ENCODE results near the gene ELF5. TPM values are rescaled to one million over a fixed set of nuclear protein-coding genes. Genes with fewer than 3 reads are reported as not detected.
A peak's percentile ranks its signal among the peaks of the same experiment; 100 is the strongest.

ELF5 gene
- total RNA-seq, 1 experiment from 2014 or later, result 0.61 TPM

- H3K27me3 ChIP-seq (ENCODE audit: insufficient read depth, low read depth), result no peaks in the 10 kb centered on the region
- no TSS peak for BruUV-seq (replicated peaks)
- no peaks in the 10 kb centered on the region for H3K9me2 ChIP-seq (ENCODE audit: insufficient read depth)
- intact Hi-C loops (cut with micrococcal nuclease; ENCODE audit: unreplicated experiment), result no loop called here
- peaks cover 70% of the 10 kb centered on the region for H3K79me2 ChIP-seq (ENCODE audit: low read depth)
- H3K36me3 ChIP-seq (ENCODE audit: low read depth), result peaks cover 12% of the 10 kb centered on the region; the same call in 1 of the 2 replicates
- TF ChIP-seq EZH2 (IDR thresholded peaks at IDR 0.05; ENCODE audit: low read depth) (no peak), CTCF (conservative IDR thresholded peaks at IDR 0.05) (no peak)
- POLR2A ChIA-PET (ENCODE audit: unreplicated experiment), result interaction anchor here (0.7 kb wide), 1 partner anchor 388 kb away, joined by 8 read pairs; no protein-coding TSS in a partner anchor
- H3K27ac ChIP-seq, result no peak overlapping the region
- H3F3A ChIP-seq (ENCODE audit: insufficient read depth, low read depth), result no peaks in the 10 kb centered on the region
- no peak for DNase-seq
- CTCF ChIA-PET, result no interaction called here
- H3K4me1 ChIP-seq (replicated peaks; ENCODE audit: insufficient read depth), result peaks cover 20% of the 10 kb centered on the region
- peaks cover 4% of the 10 kb centered on the region for H4K20me1 ChIP-seq (ENCODE audit: insufficient read depth)
- no peak overlapping the region for H3K4me2 ChIP-seq
- H3K9me3 ChIP-seq (ENCODE audit: insufficient read depth, low read depth), result peaks cover 6% of the 10 kb centered on the region; the same call in 1 of the 2 replicates
- H3K4me3 ChIP-seq, result no peak overlapping the region
- no peak overlapping the region for H2AFZ ChIP-seq
Measured at GRCh38 chr11:34441814-34442213, 71.8 kb downstream of the ELF5 start.

GRCh38 chr11:34439610-34440198 is 73.9 kb downstream of the ELF5 start:
- H3K9me3 ChIP-seq (ENCODE audit: insufficient read depth, low read depth), result peaks cover 6% of the 10 kb centered on the region; the same call in 1 of the 2 replicates
- peak in 1 of 2 experiments; percentile 37 for DNase-seq
- ChIA-PET CTCF (interaction anchor here (0.6 to 0.8 kb wide), 2 partner anchors 22 to 560 kb away, joined by 3 to 6 read pairs; no protein-coding TSS in a partner anchor), POLR2A (ENCODE audit: unreplicated experiment) (interaction anchor here (0.6 to 1.0 kb wide), 4 partner anchors 12 to 421 kb away, joined by 3 to 5 read pairs (median 5); no protein-coding TSS in a partner anchor)
- peak overlapping the region; percentile 99 for H3K4me2 ChIP-seq
- H3K36me3 ChIP-seq (ENCODE audit: low read depth), result peaks cover 12% of the 10 kb centered on the region; the same call in 1 of the 2 replicates
- no peaks in the 10 kb centered on the region for H3F3A ChIP-seq (ENCODE audit: insufficient read depth, low read depth)
- intact Hi-C loops (cut with micrococcal nuclease; ENCODE audit: unreplicated experiment), result loop anchor here (2.0 to 5.0 kb wide), 2 partner anchors 42 to 69 kb away; no protein-coding TSS in a partner anchor
- H3K27ac ChIP-seq, result peak overlapping the region; percentile 54
- peaks cover 20% of the 10 kb centered on the region for H3K4me1 ChIP-seq (replicated peaks; ENCODE audit: insufficient read depth)
- TF ChIP-seq CTCF (conservative IDR thresholded peaks at IDR 0.05) (no peak), EZH2 (IDR thresholded peaks at IDR 0.05; ENCODE audit: low read depth) (no peak)
- peaks cover 4% of the 10 kb centered on the region for H4K20me1 ChIP-seq (ENCODE audit: insufficient read depth)
- peak overlapping the region; percentile 90 for H3K4me3 ChIP-seq
- BruUV-seq (replicated peaks), result no TSS peak
- peaks cover 58% of the 10 kb centered on the region for H3K79me2 ChIP-seq (ENCODE audit: low read depth)
- H2AFZ ChIP-seq, result peak overlapping the region; percentile 97
- H3K27me3 ChIP-seq (ENCODE audit: insufficient read depth, low read depth), result no peaks in the 10 kb centered on the region
- H3K9me2 ChIP-seq (ENCODE audit: insufficient read depth), result no peaks in the 10 kb centered on the region

DNA sequence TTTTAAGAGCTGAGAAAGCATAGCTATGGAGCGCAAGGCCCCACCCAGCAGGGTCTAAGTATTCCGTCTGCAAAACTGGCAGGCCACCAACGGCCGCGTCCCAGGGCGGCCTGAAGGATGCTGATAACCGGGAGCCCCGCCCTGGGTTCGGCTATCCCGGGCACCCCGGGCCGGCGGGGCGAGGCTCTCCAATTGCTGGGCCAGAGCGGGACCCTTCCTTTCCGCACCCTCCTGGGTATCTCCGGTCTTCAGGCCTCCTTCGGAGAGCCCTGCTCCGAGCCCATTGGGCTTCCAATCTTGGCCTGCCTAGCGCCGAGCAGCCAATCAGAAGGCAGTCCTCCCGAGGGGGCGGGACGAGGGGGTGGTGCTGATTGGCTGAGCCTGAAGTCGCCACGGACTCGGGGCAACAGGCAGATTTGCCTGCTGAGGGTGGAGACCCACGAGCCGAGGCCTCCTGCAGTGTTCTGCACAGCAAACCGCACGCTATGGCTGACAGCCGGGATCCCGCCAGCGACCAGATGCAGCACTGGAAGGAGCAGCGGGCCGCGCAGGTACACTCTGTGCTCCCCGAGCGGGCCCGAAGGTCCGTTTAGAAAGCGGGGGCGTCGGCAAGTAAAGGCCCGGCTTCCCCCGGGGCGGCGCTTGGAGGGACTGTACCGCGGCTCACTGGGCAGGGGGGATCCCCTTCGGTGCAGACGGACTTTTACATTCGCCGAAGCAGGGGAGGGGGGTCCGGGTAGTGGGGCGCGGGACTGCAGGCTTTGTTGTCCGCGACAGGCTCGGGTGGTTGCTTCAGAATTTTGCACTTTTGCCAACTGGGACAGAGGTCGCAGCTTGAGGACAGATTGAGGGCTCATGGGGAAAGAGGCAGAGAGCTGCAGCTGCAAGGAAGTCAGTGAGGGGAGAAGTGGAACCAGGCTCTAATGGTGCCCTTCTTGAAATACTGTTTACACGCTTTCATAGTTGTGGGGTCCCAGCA is 74.8 kb downstream of the ELF5 start, which contains the start of gene CAT:
CAT (plus strand) TSS at position 406 of the 979 bp plus-strand sequence; CDS start at position 486, 80 bp downstream.
- Histone ChIP-seq H3K4me1 (replicated peaks; ENCODE audit: insufficient read depth) (peaks cover 20% of the 10 kb centered on the region), H3K27ac (peak within 1 kb of the TSS; percentile 54), H3K9me3 (ENCODE audit: insufficient read depth, low read depth) (peaks cover 6% of the 10 kb centered on the region; the same call in 1 of the 2 replicates), H3K36me3 (ENCODE audit: low read depth) (peaks cover 12% of the 10 kb centered on the region; the same call in 1 of the 2 replicates), H4K20me1 (ENCODE audit: insufficient read depth) (peaks cover 4% of the 10 kb centered on the region), H3K27me3 (ENCODE audit: insufficient read depth, low read depth) (no peaks in the 10 kb centered on the region), H3K4me2 (peak within 1 kb of the TSS; percentile 99), H3F3A (ENCODE audit: insufficient read depth, low read depth) (no peaks in the 10 kb centered on the region), H3K79me2 (ENCODE audit: low read depth) (peaks cover 49% of the 10 kb centered on the region), H2AFZ (peak within 1 kb of the TSS; percentile 97), H3K9me2 (ENCODE audit: insufficient read depth) (no peaks in the 10 kb centered on the region), H3K4me3 (peak within 1 kb of the TSS; percentile 90)
- ChIA-PET POLR2A (ENCODE audit: unreplicated experiment) (interaction anchor here (0.7 to 1.0 kb wide), 4 partner anchors 11 to 68 kb away, joined by 3 to 5 read pairs (median 4); no protein-coding TSS in a partner anchor), CTCF (interaction anchor here (1.6 kb wide), 1 partner anchor 72 kb away, joined by 4 read pairs; no protein-coding TSS in a partner anchor)
- intact Hi-C loops (cut with micrococcal nuclease; ENCODE audit: unreplicated experiment), result loop anchor here (2.0 to 5.0 kb wide), 2 partner anchors 42 to 68 kb away; no protein-coding TSS in a partner anchor
- DNase-seq, result peak; percentile 96 to 99
- TF ChIP-seq CTCF (conservative IDR thresholded peaks at IDR 0.05), result no peak
- no peak for TF ChIP-seq EZH2 (IDR thresholded peaks at IDR 0.05; ENCODE audit: low read depth)
- BruUV-seq (replicated peaks), result no TSS peak

Data from PC-9 (cell line).